Stimulated activated CD4-positive, alpha-beta T cell treated with anti-CD3 and anti-CD28 coated beads, Interleukin-2, amount 100 ng/mL, for 48 hours (primary cell): ENCODE measurements around the gene MAP7D3.
"Not testable (repeated sequence)": the region's sequence is repeated elsewhere in the genome, so short reads cannot be mapped to it uniquely, and the experiment has no call there.

Experiments
- DNase-seq, 2 donors: peaks; one replicate each; pipeline ENCODE4 v3.0.0-alpha.2; 2020

The MAP7D3 gene

DNA sequence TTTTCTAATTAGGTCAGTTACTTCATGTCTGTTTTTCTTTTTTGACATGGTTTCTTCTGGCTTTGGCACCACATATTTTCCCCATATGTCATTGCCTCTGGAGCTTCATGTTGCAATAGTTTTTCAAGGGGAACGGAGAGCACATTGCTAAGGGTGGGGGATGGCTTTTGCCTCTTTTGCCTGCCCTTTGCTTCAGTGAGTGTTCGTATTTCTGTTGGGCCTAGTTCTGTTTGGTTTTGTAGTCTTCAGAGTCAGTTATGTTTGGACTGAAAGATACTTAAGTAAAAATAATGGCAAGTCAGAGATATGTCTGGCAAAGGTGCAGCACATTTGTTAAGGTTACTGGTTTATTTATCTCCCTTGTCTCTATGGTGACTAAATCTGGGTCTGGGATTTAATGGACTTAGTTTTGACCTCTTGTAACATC lies 74.8 kb downstream of the MAP7D3 start:
- no peak for DNase-seq

DNA sequence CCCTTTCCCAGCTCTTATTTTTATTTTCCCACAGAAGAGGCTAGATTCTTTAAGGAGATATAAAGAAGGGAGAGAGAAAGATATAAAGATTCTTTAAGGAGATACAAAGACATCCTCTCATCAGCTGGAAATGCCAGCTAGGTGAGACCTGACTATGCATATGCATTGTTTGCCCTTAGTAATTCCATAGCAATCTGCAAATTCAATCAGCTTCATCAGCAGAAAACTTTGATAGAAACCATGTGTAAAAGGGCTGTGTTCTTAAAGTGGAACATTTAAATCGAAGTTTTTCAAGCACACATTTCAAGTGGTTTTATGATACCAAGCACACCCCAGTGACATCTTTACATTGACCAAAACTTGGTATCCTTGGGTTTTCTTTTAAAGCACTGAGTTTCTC lies 79.8 kb downstream of the MAP7D3 start:
- no peak for DNase-seq

DNA sequence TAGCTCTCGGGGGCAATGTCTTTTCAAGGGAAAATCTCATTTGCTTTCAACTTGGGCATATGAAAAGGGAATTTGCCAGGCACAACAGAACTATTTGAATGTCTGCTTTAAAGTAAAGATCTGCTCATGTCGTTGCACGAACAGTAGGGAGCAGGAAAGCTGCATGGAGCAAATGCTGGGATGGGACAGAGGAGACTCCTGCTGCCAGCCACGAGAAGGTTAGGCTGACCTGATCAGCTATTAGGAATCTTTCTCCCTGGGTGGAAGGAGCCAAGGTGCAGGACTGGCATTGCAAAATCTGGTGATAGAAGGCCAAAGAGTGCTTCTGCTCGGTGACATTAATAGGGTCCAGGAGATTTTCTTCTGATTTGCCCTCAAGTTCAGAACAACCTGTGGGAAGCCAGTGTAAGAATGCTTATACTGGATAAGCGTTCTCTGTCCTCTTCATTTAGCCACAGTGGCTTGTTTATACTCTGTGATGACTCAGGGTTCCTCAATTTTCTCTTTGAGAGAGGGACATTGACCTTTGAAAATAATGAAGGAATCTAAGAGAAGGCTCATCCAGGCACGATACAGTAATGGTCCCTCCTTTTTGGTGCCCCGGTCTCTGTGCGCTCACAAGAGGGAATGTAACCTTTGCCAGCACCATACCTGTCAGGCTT lies 80.9 kb downstream of the MAP7D3 start:
- DNase-seq: no peak

DNA sequence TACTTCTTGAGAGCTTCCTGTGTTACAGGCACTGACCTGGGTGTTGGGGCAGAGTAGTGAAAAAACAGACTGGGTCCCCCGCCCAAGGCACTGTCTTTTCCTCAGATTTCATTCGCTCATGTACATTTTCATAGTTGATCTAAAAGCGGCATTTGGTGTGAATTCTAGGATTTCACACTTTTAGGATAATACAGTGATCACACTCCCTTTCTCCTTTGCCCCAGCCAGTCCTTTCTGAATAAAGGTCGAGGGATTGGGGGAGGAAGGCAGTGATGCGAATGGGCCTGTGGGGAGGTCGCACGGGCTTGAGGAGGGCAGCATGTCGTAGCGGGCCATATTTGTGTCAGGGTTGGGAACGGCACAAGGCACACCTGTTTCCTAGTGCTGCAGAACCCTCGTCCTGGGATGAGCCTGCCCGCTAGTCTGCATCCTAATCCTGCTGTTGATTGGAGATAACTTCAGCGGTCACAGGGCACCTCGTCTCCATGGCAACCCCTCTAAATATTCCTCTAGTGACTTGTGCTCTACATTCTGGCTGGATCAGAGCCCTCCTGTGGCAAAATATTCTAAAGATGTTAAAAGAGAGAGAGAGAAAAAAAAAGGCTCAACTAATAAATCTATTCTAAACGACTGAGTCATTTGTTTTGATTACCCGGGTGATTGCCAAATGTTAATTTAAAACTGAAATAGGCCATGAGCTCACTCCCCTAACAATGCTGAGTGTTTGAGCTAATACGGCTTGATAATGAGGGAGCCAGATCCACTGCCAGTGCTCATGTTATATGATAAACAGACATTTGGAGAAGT lies 82.1 kb downstream of the MAP7D3 start:
- no peak for DNase-seq

DNA sequence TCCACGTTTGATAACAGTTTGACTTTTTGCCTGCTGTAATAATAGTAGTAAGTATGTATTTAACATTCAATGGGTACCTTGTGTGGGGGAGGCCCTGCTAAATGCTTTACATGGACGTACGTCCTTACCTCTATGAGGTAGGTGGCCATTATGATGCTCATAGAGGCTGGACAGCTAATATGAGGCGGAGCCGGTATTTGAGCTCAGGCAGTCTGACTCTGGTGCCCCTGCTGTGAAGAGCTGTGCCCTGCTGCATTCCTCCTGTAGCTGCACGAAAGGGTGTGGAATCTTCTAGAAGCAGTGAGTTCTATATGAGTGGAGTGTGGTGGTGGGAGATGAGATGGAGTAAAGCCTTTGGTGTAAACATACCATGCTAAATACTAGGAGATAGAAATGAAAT lies 83.2 kb downstream of the MAP7D3 start:
- DNase-seq: not testable (repeated sequence)

DNA sequence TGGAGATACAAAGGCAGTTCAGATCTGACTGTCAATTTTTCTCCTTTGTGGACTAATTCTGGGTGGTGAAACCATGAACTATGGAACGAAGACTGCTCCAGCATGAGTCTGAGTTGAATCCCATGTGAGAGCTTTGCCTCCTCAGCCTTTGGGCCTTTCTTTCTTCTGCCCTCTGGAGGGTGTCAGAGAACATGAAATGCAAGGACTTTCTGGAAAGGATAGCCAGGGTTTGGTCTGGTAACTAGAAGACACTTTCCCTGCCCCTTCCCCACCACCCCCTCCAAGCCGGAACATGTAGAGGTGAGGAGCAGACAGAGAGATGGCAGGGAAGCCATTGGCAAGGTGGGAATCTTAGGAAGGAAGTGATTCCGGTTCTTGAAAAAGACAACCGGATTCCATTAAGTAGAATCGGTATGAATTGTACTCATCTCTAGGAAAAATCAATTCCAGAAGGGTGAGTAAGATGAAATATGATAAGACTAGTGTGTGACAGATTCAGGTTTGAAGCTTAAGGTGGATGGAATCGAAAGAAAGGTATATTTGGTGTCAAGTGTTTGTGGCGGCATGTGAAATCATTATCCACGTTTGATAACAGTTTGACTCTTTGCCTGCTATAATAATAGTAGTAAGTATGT lies 84.9 kb downstream of the MAP7D3 start:
- DNase-seq: no peak

DNA sequence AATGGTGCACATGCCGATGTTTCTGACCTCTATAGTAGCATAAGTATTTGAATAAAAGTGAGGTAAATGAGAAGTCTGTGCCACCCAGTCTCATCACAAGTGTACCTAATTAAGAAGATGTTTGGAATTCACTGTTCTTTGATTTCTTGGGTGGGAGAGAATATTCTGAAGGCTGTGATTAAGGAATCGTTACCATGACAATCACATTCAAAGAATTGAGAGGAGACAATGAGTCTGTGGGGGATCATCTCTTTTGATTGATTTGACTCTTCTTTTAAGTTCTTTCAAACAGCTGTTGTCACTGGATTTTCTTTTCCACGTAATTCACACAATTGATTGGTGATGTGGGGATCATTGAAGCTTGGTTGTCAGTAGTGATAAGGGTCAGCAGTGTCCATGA lies 85.8 kb downstream of the MAP7D3 start:
- DNase-seq: no peak

DNA sequence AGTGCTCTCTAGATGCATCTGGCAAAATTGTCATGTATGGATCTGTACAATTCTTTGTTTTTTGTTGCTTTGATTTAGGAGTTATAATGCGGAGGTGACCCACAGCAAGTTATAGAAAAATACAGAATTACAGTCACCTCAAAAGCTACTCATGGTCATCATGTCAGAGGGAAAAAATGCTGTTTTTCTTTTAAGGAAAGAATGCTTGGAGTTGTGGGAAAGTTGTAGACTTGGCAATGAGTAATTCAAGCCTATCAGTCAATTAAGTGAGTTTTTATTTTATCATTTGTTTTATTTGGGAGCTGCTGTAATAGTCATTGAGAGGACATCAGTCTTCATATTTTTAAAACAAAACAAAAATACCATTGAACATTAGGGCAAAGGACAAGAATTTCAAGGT lies 87.5 kb downstream of the MAP7D3 start:
- DNase-seq: no peak
